ENCODE data around the gene LMBR1L. TPM values are rescaled to one million over a fixed set of nuclear protein-coding genes. Genes with fewer than 3 reads are reported as not detected.

LMBR1L gene
- total and polyA plus RNA-seq, 2 of the 8 experiments (the other 6 are each of a cell fraction or from before 2014, with no cell fraction given), result 36.6 to 49.6 TPM

DNA sequence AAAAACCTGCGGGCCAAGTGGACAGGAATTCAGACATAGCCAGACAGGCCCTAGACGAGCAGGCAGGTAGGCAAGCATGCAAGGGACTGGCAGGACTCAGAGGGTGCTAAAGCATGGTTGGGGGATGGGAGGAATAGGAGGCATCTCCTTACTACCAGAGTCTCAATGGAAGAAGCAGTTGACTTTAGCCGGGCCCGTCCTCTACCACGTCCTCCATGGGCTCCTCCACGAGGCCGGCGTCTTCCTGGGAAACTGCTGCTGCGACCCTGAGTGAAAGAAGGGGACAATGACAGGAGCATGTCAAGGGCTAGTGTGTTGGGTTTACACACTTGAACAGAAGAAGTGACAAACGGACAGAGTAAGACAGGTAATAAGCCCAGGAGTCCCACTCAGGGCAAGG lies 61.7 kb downstream of the LMBR1L start:
- H3K4me1 ChIP-seq (replicated peaks in 1 of 4; ENCODE audit: control insufficient read depth in 3 of 4, insufficient read depth in 4 of 4, low read length in 3 of 4), result no peaks in the 10 kb centered on the region
- WGBS, 2 experiments (ENCODE audit: extremely low coverage in 1 of 2, insufficient coverage in 1 of 2, insufficient read length in 1 of 2, insufficient replicate concordance in 2 of 2, low coverage in 1 of 2, low lambda C conversion rate in 2 of 2, missing lambda C conversion rate in 1 of 2), result 92% methylated on average over 10 of the region's 10 CpGs; no CpG with 5 or more reads in 1 of the 2 experiments
- H3K23ac ChIP-seq (ENCODE audit: insufficient read length), result no peak overlapping the region
- H3K79me2 ChIP-seq (ENCODE audit: control insufficient read depth in 1 of 2, insufficient read depth in 2 of 2, low read length in 2 of 2), result peaks cover 0 to 6% of the 10 kb centered on the region in 2 experiments; a peak in 1 of 4 replicates
- ChIA-PET POLR2A (ENCODE audit: partially characterized antibody) (interaction anchor here (2.2 to 21.2 kb wide), 2 partner anchors 19 to 221 kb away, joined by 4 to 339 read pairs; no protein-coding TSS in a partner anchor), CTCF (ENCODE audit: partially characterized antibody) (interaction anchor here (0.8 to 9.1 kb wide), 7 partner anchors 14 to 69 kb away, joined by 3 to 126 read pairs (median 3); no protein-coding TSS in a partner anchor)
- H4K8ac ChIP-seq (ENCODE audit: extremely low read depth, insufficient read depth, low read length), result no peak overlapping the region
- H4K91ac ChIP-seq (replicated peaks; ENCODE audit: insufficient read length, low read length), result no peak overlapping the region
- H3K23me2 ChIP-seq (ENCODE audit: low read depth, low read length), result no peaks in the 10 kb centered on the region
- no peak overlapping the region for H2BK5ac ChIP-seq (ENCODE audit: low read depth, low read length)
- peaks cover 2% of the 10 kb centered on the region; the same call in 1 of the 2 replicates for H3K79me1 ChIP-seq (ENCODE audit: low read depth, low read length)
- no peak overlapping the region for H2BK20ac ChIP-seq (ENCODE audit: low read length)
- H3K9me3 ChIP-seq (ENCODE audit: insufficient read depth in 2 of 2, low read depth in 1 of 2, low read length in 1 of 2), result no peaks in the 10 kb centered on the region
- H4K5ac ChIP-seq (ENCODE audit: insufficient read length, low read depth, low read length), result no peak overlapping the region
- H2AFZ ChIP-seq (ENCODE audit: low read length), result no peak overlapping the region
- FAIRE-seq (no peak), DNase-seq (ENCODE audit: low read depth in 1 of 2, low spot score in 2 of 2) (no peak)
- H2AK5ac ChIP-seq (ENCODE audit: low read depth, low read length), result no peak overlapping the region
- H3K9ac ChIP-seq (replicated peaks in 1 of 4; ENCODE audit: extremely low read depth in 1 of 4, low read depth in 3 of 4, low read length in 3 of 4), result no peak overlapping the region
- H3K27me3 ChIP-seq (replicated peaks in 1 of 4; ENCODE audit: control insufficient read depth in 3 of 4, extremely low read depth in 1 of 4, insufficient read depth in 3 of 4, low read length in 3 of 4), result no peaks in the 10 kb centered on the region
- no peak overlapping the region for H2BK15ac ChIP-seq (ENCODE audit: low read length)
- TF ChIP-seq FOSL1 (IDR thresholded peaks at IDR 0.05; ENCODE audit: insufficient read depth, low read depth, low read length) (no peak), ZNF274 (IDR thresholded peaks at IDR 0.05; ENCODE audit: borderline replicate concordance, extremely low read depth, low read length) (no peak), CREB1 (IDR thresholded peaks at IDR 0.05) (no peak), PHF8 (conservative IDR thresholded peaks at IDR 0.05; ENCODE audit: low read depth, low read length) (no peak), YY1 (IDR thresholded peaks at IDR 0.05; ENCODE audit: low read depth, low read length) (no peak), TCF12 (IDR thresholded peaks at IDR 0.05; ENCODE audit: low read depth, low read length) (no peak), SP4 (IDR thresholded peaks at IDR 0.05; ENCODE audit: low read length) (no peak), SP1 (IDR thresholded peaks at IDR 0.05; ENCODE audit: low read depth, low read length) (no peak), CBX8 (IDR thresholded peaks at IDR 0.05; ENCODE audit: borderline replicate concordance, low read depth, low read length) (no peak)
- TF ChIP-seq, protein P1, sequence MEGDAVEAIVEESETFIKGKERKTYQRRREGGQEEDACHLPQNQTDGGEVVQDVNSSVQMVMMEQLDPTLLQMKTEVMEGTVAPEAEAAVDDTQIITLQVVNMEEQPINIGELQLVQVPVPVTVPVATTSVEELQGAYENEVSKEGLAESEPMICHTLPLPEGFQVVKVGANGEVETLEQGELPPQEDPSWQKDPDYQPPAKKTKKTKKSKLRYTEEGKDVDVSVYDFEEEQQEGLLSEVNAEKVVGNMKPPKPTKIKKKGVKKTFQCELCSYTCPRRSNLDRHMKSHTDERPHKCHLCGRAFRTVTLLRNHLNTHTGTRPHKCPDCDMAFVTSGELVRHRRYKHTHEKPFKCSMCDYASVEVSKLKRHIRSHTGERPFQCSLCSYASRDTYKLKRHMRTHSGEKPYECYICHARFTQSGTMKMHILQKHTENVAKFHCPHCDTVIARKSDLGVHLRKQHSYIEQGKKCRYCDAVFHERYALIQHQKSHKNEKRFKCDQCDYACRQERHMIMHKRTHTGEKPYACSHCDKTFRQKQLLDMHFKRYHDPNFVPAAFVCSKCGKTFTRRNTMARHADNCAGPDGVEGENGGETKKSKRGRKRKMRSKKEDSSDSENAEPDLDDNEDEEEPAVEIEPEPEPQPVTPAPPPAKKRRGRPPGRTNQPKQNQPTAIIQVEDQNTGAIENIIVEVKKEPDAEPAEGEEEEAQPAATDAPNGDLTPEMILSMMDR (IDR thresholded peaks at IDR 0.05; ENCODE audit: control extremely low read depth in 1 of 3, insufficient read depth in 1 of 3, low read depth in 1 of 3, low read length in 3 of 3), result no peak
- no peak overlapping the region for H2BK12ac ChIP-seq (ENCODE audit: low read depth, low read length)
- no peak overlapping the region for H2BK120ac ChIP-seq (replicated peaks; ENCODE audit: low read depth, low read length)
- H3K4me3 ChIP-seq (ENCODE audit: extremely low read depth in 1 of 4, insufficient read depth in 2 of 4, low read depth in 3 of 4, low read length in 4 of 4), result no peak overlapping the region
- H3K27ac ChIP-seq (ENCODE audit: low read depth, low read length), result no peak overlapping the region
- H3K4me2 ChIP-seq (ENCODE audit: insufficient read depth in 1 of 2, low read depth in 2 of 2, low read length in 2 of 2), result no peak overlapping the region
- H3K36me3 ChIP-seq (ENCODE audit: control insufficient read depth in 2 of 4, insufficient read depth in 4 of 4, low read length in 3 of 4), result peaks cover 56 to 90% (median 85%) of the 10 kb centered on the region in 4 experiments
- no peak overlapping the region for H3K56ac ChIP-seq (replicated peaks; ENCODE audit: insufficient read length, low read depth, low read length)
- H3K14ac ChIP-seq (ENCODE audit: insufficient read length), result no peak overlapping the region
- no peak overlapping the region for H3K18ac ChIP-seq (ENCODE audit: extremely low read depth, low read length)
- no peak overlapping the region for H3K4ac ChIP-seq (replicated peaks; ENCODE audit: insufficient read length, low read depth, low read length)
- H4K20me1 ChIP-seq (replicated peaks in 1 of 2; ENCODE audit: control insufficient read depth in 1 of 2, insufficient read depth in 2 of 2, low read length in 2 of 2), result peaks cover 15 to 44% of the 10 kb centered on the region in 2 experiments

Measured in H1 (cell line).